Common myeloid progenitor, CD34-positive (primary cell): ENCODE data around the gene LURAP1L.

Experiments used
- CTCF ChIA-PET: fragments of 350-600 bp; sonication (Branson Sonifier 250); formaldehyde crosslinking; loops from one replicate; lab custom pipeline; 2021; ENCODE audit warnings: antibody characterized with exemption; lab: Charles Lee
- POLR2A ChIA-PET: fragments of 350-600 bp; sonication (Branson Sonifier 250); formaldehyde crosslinking; loops from one replicate; lab custom pipeline; 2021; ENCODE audit warnings: antibody characterized with exemption; lab: Charles Lee
- DNase-seq, 3 donors: peaks; one replicate each; pipeline versions ENCODE4 v3.0.0 to v3.0.0-alpha.2; 2013
- H3K27ac ChIP-seq, 2 experiments: 1 replicate in 1 of 2; 2 replicates in 1 of 2; pipeline ENCODE4 v1.7.0; 2013; ENCODE audit warnings: inconsistent platforms in 2 of 2, low read length in 2 of 2, mild to moderate bottlenecking in 2 of 2, low read depth in 1 of 2, moderate library complexity in 1 of 2; ENCODE audit not compliant: severe bottlenecking in 2 of 2, insufficient read depth in 1 of 2, poor library complexity in 1 of 2
- H3K27me3 ChIP-seq, 5 experiments: replicated peaks in 2 of 5; 1 replicate in 3 of 5; 2 replicates in 2 of 5; pipeline versions ENCODE4 v1.6.1 to v1.7.0; 2013; ENCODE audit warnings: low read length in 4 of 5, mild to moderate bottlenecking in 2 of 5, moderate library complexity in 2 of 5, inconsistent platforms in 1 of 5; ENCODE audit not compliant: insufficient read depth in 5 of 5, control insufficient read depth in 4 of 5
- H3K36me3 ChIP-seq, 4 experiments: 1 replicate in 2 of 4; 2 replicates in 2 of 4; pipeline versions ENCODE4 v1.6.1 to v1.7.0; 2013; ENCODE audit warnings: low read length in 3 of 4, control low read depth in 1 of 4, mild to moderate bottlenecking in 1 of 4; ENCODE audit not compliant: control insufficient read depth in 4 of 4, insufficient read depth in 4 of 4
- H3K4me1 ChIP-seq, 4 experiments: 1 replicate in 3 of 4; 2 replicates in 1 of 4; pipeline versions ENCODE4 v1.6.1 to v1.7.1; 2013; ENCODE audit warnings: low read length in 3 of 4, mild to moderate bottlenecking in 3 of 4, control low read depth in 1 of 4, inconsistent platforms in 1 of 4, moderate library complexity in 1 of 4; ENCODE audit not compliant: control insufficient read depth in 4 of 4, insufficient read depth in 4 of 4; ENCODE audit errors: control extremely low read depth in 1 of 4
- H3K4me3 ChIP-seq, 7 experiments: 1 replicate in 4 of 7; 2 replicates in 3 of 7; pipeline versions ENCODE4 v1.5.1 to v1.7.0; 2013; ENCODE audit warnings: mild to moderate bottlenecking in 7 of 7, low read length in 6 of 7, moderate library complexity in 6 of 7, inconsistent platforms in 2 of 7, low read depth in 2 of 7, control low read depth in 1 of 7; ENCODE audit not compliant: insufficient read depth in 4 of 7, control insufficient read depth in 1 of 7; ENCODE audit errors: extremely low read depth in 1 of 7
- H3K9me3 ChIP-seq, 5 experiments: 1 replicate in 4 of 5; 2 replicates in 1 of 5; pipeline versions ENCODE4 v1.6.1 to v1.7.1; 2013; ENCODE audit warnings: low read length in 4 of 5, mild to moderate bottlenecking in 2 of 5, inconsistent platforms in 1 of 5, low read depth in 1 of 5, moderate library complexity in 1 of 5; ENCODE audit not compliant: control insufficient read depth in 4 of 5, insufficient read depth in 2 of 5; ENCODE audit errors: control extremely low read depth in 1 of 5
- WGBS: methylation state at CpG from one replicate; pipeline ENCODE4 v1.1.5; 2013; ENCODE audit not compliant: insufficient coverage; 5-methylcytosine and 5-hydroxymethylcytosine counted together

LURAP1L gene

GRCh38 chr9:12775679-12776512 lies 1.1 kb downstream of the LURAP1L start:
- DNase-seq, result peak; percentile 61 to 81 (median 71)
- peak overlapping the region; percentile 53 to 90 (median 80) for H3K4me3 ChIP-seq
- no peaks in the 10 kb centered on the region for H3K36me3 ChIP-seq
- no peaks in the 10 kb centered on the region for H3K9me3 ChIP-seq
- WGBS, result 0% methylated on average over 33 of the region's 50 CpGs
- H3K27ac ChIP-seq, result no peak overlapping the region
- POLR2A ChIA-PET, result no interaction called here
- CTCF ChIA-PET, result interaction anchor here (0.8 to 2.0 kb wide), 7 partner anchors 9 to 314 kb away, joined by 3 to 7 read pairs (median 3); no protein-coding TSS in a partner anchor
- H3K27me3 ChIP-seq, result peaks cover 0 to 17% (median 7%) of the 10 kb centered on the region in 5 experiments
- peaks cover 7 to 20% (median 18%) of the 10 kb centered on the region in 4 experiments for H3K4me1 ChIP-seq

DNA sequence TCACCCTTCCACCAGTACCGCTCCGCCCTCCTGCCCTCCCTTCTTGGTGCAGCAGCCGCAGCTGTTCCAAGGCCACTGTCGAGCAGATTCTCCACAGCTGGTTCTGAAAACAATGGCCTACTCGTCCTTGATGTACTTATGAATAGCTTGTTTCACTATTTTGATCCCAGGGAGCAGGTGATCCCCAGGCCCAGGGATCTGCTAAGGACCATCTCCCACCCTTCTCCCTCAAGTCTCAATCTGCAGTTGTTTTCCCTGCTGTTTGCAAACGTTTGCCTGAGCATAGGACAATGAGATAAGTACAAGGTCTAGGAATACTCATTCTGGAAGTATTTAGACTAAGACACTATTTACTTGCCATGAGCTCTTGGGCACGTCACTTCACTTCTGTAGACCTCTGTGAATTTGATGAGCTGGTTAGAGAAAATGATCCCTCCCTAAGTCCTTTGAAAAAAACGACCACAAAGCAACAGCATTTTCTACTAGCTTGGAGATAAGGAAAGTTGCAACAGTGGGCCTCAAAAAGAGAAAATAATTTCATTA lies 1.8 kb downstream of the LURAP1L start:
- H3K9me3 ChIP-seq, result no peaks in the 10 kb centered on the region
- H3K27me3 ChIP-seq, result peaks cover 0 to 17% (median 6%) of the 10 kb centered on the region in 5 experiments
- ChIA-PET POLR2A (no interaction called here), CTCF (interaction anchor here (0.8 to 2.0 kb wide), 7 partner anchors 9 to 314 kb away, joined by 3 to 7 read pairs (median 3); no protein-coding TSS in a partner anchor)
- H3K4me3 ChIP-seq, result peak overlapping the region; percentile 53 to 90 (median 80)
- peak in 2 of 3 donors; percentile 7 to 29 for DNase-seq
- H3K27ac ChIP-seq, result no peak overlapping the region
- WGBS, result 0% methylated on average over 4 of the region's 8 CpGs
- peaks cover 7 to 20% (median 18%) of the 10 kb centered on the region in 4 experiments for H3K4me1 ChIP-seq
- no peaks in the 10 kb centered on the region for H3K36me3 ChIP-seq

DNA sequence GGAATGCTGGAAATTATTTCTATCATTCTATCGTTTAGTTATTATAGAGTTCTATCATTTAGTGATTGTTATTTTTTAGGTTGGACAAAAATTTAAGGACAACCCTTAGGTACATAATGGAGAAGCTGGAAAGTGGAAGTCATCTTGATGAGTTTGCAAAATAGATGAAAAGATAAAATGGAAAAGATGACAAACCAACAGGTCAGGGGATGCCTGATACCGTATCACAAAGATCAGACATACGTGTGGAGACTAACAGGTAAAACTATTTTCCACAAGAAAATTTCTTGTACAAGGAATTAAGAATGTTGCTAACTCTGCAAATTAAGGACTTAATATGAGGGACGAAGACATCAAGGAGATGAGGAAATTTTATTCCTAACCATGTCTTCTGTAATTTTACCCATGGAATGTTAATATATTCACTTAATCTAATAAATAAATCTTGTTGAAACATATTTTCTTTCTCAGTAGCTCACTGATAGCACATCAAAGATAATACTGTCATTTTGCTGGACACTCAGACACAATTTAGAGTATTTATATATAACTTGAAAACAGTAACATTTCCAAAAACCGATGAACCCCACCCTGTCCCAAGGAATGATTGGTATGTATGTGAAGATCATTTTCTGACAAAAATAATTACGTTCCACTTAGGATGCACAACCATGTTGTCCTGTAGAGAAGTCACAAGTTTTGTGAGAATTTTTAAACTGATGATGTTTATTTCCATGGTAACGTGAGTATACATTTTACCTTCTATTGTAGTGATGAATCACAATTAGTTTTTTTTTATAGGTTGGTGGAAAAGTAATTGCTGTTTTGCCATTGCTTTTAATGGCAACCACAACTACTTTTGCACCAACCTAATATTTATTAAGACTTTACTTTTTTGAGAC lies 2.6 kb downstream of the LURAP1L start:
- Histone ChIP-seq H3K27ac (no peak overlapping the region), H3K4me1 (peaks cover 7 to 20% (median 18%) of the 10 kb centered on the region in 4 experiments), H3K9me3 (peaks cover 0 to 1% (median 0%) of the 10 kb centered on the region in 5 experiments), H3K27me3 (peaks cover 0 to 17% (median 5%) of the 10 kb centered on the region in 5 experiments), H3K36me3 (no peaks in the 10 kb centered on the region), H3K4me3 (peak overlapping the region in 1 of 7 experiments; percentile 80)
- CTCF ChIA-PET, result interaction anchor here (0.7 to 2.0 kb wide), 6 partner anchors 8 to 52 kb away, joined by 3 to 7 read pairs (median 4); no protein-coding TSS in a partner anchor
- POLR2A ChIA-PET, result no interaction called here
- no CpG with 5 or more reads among the region's 7 CpGs for WGBS
- DNase-seq, result peak in 1 of 3 donors; percentile 10

GRCh38 chr9:12778389-12778788 lies 3.6 kb downstream of the LURAP1L start:
- peaks cover 0 to 13% (median 2%) of the 10 kb centered on the region in 5 experiments for H3K27me3 ChIP-seq
- no peak overlapping the region for H3K27ac ChIP-seq
- no peaks in the 10 kb centered on the region for H3K36me3 ChIP-seq
- ChIA-PET CTCF (interaction anchor here (0.7 to 1.0 kb wide), 2 partner anchors 34 to 51 kb away, joined by 3 read pairs; no protein-coding TSS in a partner anchor), POLR2A (no interaction called here)
- DNase-seq, result no peak
- H3K4me3 ChIP-seq, result no peak overlapping the region
- peaks cover 0 to 1% (median 0%) of the 10 kb centered on the region in 5 experiments for H3K9me3 ChIP-seq
- WGBS, result no CpG with 5 or more reads among the region's 3 CpGs
- H3K4me1 ChIP-seq, result peaks cover 7 to 20% (median 18%) of the 10 kb centered on the region in 4 experiments

GRCh38 chr9:12781226-12781733 lies 6.5 kb downstream of the LURAP1L start:
- CTCF ChIA-PET, result no interaction called here
- 90% methylated on average over 5 of the region's 9 CpGs for WGBS
- POLR2A ChIA-PET, result no interaction called here

DNA sequence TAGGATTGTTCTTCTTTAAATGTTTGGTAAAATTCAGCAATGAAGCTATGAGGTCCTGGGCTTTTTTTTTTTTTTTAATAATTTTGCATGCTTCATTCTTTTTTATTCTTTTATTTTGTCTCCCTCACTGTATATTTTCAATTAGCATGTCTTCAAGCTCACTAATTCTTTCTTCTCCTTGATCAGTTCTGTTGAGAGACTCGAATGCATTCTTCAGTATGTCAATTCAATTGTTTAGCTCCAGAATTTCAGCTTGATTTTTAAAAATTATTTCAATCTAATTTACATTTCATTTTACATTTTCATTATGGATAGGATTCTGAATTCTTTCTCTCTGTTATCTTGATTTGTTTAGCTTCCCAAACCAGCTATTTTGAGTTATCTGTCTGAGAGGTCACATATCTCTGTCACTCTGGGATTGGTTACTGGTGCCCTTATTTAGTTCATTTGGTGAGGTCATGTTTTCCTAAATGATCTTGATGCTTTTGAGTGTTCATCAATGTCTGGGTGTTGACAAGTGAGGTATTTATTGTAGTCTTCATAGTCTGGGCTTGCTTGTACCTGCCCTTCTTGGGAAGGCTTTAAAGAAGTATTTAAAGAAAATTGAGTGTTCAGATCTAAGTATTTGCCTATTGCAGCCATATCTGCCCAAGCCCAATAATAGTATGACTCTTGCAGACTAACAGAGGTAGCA lies 9.1 kb downstream of the LURAP1L start:
- 100% methylated on average over 1 of the region's 1 CpG for WGBS
- no peaks in the 10 kb centered on the region for H3K36me3 ChIP-seq
- no peak overlapping the region for H3K4me3 ChIP-seq
- peaks cover 0 to 1% (median 0%) of the 10 kb centered on the region in 5 experiments for H3K9me3 ChIP-seq
- POLR2A ChIA-PET, result no interaction called here
- no peak overlapping the region for H3K27ac ChIP-seq
- DNase-seq, result no peak
- H3K4me1 ChIP-seq, result no peaks in the 10 kb centered on the region
- H3K27me3 ChIP-seq, result no peaks in the 10 kb centered on the region
- CTCF ChIA-PET, result interaction anchor here (0.6 kb wide), 1 partner anchor 95 kb away, joined by 3 read pairs; no protein-coding TSS in a partner anchor

More at GRCh38 chr9:12781226-12781733, 6.5 kb downstream of the LURAP1L start:
- Histone ChIP-seq H3K4me3 (no peak overlapping the region), H3K27ac (no peak overlapping the region), H3K36me3 (no peaks in the 10 kb centered on the region), H3K9me3 (peaks cover 0 to 1% (median 0%) of the 10 kb centered on the region in 5 experiments), H3K4me1 (peaks cover 0 to 7% (median 2%) of the 10 kb centered on the region in 4 experiments), H3K27me3 (peaks cover 0 to 3% (median 0%) of the 10 kb centered on the region in 5 experiments)
- DNase-seq, result no peak
